ENCODE results near the gene TRAK1.

DNA sequence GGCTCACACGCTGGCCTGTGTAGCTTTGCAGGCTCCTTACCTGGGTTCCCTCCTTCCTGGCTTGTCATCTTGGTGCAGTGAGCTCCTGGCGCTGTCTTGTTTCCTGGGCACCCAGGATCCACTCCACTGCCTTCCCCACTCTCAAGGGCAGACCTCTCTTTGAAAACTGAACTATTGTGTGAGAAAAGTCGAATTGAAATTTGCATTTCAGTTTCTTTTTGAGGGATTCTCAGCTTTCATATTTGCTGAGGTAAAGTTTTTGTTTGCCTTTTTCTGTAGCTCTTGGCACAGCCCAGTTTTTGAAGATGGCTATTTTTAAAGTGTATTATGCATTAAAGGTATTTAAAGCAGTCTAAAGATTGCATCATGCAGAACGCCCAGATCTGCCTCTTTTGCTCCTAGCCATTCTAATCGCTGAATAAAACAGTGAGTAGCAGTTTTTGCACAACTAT lies 104.7 kb downstream of the TRAK1 start:
- TF ChIP-seq TAF1 (IDR thresholded peaks at IDR 0.05; ENCODE audit: borderline replicate concordance, low read depth, low read length) (no peak), POLR2AphosphoS5 (IDR thresholded peaks at IDR 0.05; ENCODE audit: low read depth, low read length) (no peak), POLR2A (IDR thresholded peaks at IDR 0.05; ENCODE audit: low read depth, low read length) (no peak)
